Natural killer cell treated with Interleukin-12 subunit alpha and Interleukin-12 subunit beta and Interleukin-15 and Interleukin-18, amount 100 ng/mL, for 72 hours (primary cell): Measurements from ENCODE around the gene OTOGL. TPM values are rescaled to one million over a fixed set of nuclear protein-coding genes. Genes with fewer than 3 reads are reported as not detected.
"Not testable (repeated sequence)": the region's sequence is repeated elsewhere in the genome, so short reads cannot be mapped to it uniquely, and the experiment has no call there.

Experiments used
- ATAC-seq, 2 donors: fragments of 150-1000 bp; cut with Tn5 transposase in 1 of 2; sonication (Bioruptor Pico), chemical (Tn5 transposase) in 1 of 2; 2 replicates each; pipeline ENCODE4 v1.10.0; 2021
- DNase-seq: peaks from one replicate; pipeline ENCODE4 v3.0.0; 2022; ENCODE audit warnings: low spot score
- H3K27ac Mint-ChIP-seq, 2 donors: 1 replicate in 1 of 2; 2 replicates in 1 of 2; pipeline ENCODE4 v1.8.0; 2022; ENCODE audit warnings: mixed read lengths in 2 of 2, mild to moderate bottlenecking in 1 of 2, moderate library complexity in 1 of 2
- H3K27me3 Mint-ChIP-seq, 2 donors: 1 replicate in 1 of 2; 2 replicates in 1 of 2; pipeline ENCODE4 v1.8.0; 2022; ENCODE audit warnings: mixed read lengths in 2 of 2
- H3K36me3 Mint-ChIP-seq: one replicate; pipeline ENCODE4 v1.8.0; 2022; ENCODE audit warnings: mixed read lengths
- H3K4me1 Mint-ChIP-seq, 2 donors: 1 replicate in 1 of 2; 2 replicates in 1 of 2; pipeline ENCODE4 v1.8.0; 2022; ENCODE audit warnings: low read depth in 2 of 2, mixed read lengths in 2 of 2, mild to moderate bottlenecking in 1 of 2
- H3K4me3 Mint-ChIP-seq: one replicate; pipeline ENCODE4 v1.8.0; 2022; ENCODE audit warnings: mixed read lengths
- H3K9me3 Mint-ChIP-seq: 2 replicates; pipeline ENCODE4 v1.8.0; 2022; ENCODE audit warnings: mixed read lengths
- total RNA-seq, 2 donors: library from RNA; stranded (reverse); gene quantifications; one replicate each; pipeline ENCODE4 v1.2.3, GENCODE V29; 2022

OTOGL gene, protein sequence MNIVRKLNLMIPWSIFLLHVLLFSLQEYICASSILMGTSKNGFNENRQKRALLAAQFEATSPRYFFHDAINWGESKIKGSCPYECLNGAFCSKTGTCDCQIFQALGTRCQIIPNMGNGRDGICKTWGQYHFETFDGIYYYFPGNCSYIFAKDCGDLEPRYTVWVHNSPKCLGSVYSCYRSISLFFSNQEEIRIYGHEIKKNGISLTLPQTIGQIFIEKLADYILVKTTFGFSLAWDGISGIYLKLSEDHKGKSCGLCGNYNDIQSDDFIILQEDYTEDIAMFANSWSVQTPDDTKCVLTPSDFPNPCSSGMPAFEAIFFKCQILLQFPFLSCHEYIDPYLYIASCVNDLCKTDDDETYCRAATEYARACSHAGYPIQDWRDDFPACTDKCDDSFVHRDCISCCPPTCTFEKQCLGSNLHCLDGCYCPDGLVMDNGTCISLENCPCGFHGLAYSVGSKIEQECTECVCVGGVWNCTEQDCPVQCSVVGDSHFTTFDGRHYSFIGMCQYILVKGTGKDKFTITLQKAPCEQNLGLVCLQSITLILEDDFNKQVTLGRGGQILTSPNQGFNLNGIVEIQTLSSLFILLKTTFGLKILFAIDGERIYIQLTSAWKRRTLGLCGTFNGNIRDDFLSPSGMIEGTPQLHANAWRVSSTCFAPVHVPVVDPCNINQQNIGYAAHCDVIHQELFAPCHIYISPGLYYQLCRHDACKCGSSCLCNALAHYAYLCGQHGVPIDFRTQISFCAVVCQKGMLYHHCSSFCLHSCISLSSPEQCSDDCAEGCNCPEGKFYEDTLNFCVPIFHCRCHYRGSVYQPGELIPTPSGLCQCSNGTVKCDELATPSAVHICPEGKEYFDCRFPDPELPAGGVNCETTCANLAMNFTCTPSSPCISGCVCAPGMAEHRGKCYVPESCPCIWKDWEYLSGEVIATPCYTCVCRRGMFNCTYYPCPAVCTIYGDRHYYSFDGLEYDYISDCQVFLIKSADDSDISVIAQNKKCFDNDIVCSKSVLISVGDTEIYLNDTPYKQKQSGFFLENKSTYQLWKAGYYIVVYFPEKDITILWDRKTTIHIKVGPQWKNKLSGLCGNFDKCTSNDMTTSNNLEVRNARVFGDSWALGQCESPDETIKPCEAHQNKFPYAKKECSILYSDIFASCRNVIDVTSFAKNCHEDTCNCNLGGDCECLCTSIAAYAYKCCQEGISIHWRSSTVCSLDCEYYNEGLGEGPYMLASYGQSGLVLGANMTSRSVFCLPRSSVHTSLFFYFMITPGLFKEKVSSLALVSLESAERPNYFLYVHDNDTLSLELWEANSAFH (N-terminal part only)
- total RNA-seq = not detected

- Mint-ChIP-seq H3K27ac (no peak within 1 kb of the TSS), H3K4me3 (no peak within 1 kb of the TSS), H3K9me3 (no peaks in the 10 kb centered on the region), H3K4me1 (no peaks in the 10 kb centered on the region), H3K27me3 (peaks cover 6 to 14% of the 10 kb centered on the region in 2 donors), H3K36me3 (peaks cover 4% of the 10 kb centered on the region)
- ATAC-seq = no peak
- no peak for DNase-seq
Observed at GRCh38 chr12:80099259-80099658, at the start of gene OTOGL. Gene OTOGL, plus strand, starts transcription at chr12:80099537. Its CDS starts 109,895 bp downstream, at chr12:80209432.

DNA sequence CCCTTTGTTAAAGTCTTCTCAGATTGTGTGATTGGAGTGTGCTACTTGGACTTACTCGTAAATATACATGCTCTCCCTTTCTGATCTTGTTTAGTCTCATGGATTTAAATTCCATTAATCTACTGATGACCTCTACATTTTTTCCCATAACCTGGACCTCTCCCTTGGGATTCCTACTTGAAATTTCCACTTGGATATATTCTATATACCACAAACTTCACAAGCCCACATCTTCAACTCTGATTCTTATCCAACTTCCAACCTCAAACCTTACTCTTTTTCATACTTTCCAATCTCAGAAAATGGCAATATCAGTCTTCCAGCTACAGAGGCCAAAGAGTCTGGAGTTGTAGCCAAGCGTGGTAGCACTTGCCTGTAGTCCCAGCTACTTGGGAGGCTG, 49.1 kb upstream of the OTOGL start:
- ATAC-seq = no peak

GRCh38 chr12:80053051-80053790, 46.1 kb upstream of the OTOGL start:
- ATAC-seq = no peak
- no peak overlapping the region for H3K27ac Mint-ChIP-seq
- H3K27me3 Mint-ChIP-seq = peaks cover 16 to 31% of the 10 kb centered on the region in 2 donors
- H3K4me1 Mint-ChIP-seq = peaks cover 4 to 7% of the 10 kb centered on the region in 2 donors
- H3K9me3 Mint-ChIP-seq = no peaks in the 10 kb centered on the region
- DNase-seq = no peak
- no peak overlapping the region for H3K4me3 Mint-ChIP-seq
- H3K36me3 Mint-ChIP-seq = no peaks in the 10 kb centered on the region

More for the DNA sequence above, 49.1 kb upstream of the OTOGL start:
- no peak for DNase-seq
- H3K36me3 Mint-ChIP-seq = no peaks in the 10 kb centered on the region
- no peak overlapping the region for H3K4me3 Mint-ChIP-seq
- peaks cover 4 to 7% of the 10 kb centered on the region in 2 donors for H3K4me1 Mint-ChIP-seq
- peaks cover 17 to 31% of the 10 kb centered on the region in 2 donors for H3K27me3 Mint-ChIP-seq
- H3K27ac Mint-ChIP-seq = no peak overlapping the region
- H3K9me3 Mint-ChIP-seq = no peaks in the 10 kb centered on the region

GRCh38 chr12:80056232-80056631, 43.1 kb upstream of the OTOGL start:
- Mint-ChIP-seq H3K36me3 (no peaks in the 10 kb centered on the region), H3K27me3 (peaks cover 3 to 11% of the 10 kb centered on the region in 2 donors), H3K4me3 (no peak overlapping the region), H3K4me1 (peaks cover 4 to 7% of the 10 kb centered on the region in 2 donors), H3K27ac (no peak overlapping the region), H3K9me3 (no peaks in the 10 kb centered on the region)
- ATAC-seq = no peak
- DNase-seq = no peak

DNA sequence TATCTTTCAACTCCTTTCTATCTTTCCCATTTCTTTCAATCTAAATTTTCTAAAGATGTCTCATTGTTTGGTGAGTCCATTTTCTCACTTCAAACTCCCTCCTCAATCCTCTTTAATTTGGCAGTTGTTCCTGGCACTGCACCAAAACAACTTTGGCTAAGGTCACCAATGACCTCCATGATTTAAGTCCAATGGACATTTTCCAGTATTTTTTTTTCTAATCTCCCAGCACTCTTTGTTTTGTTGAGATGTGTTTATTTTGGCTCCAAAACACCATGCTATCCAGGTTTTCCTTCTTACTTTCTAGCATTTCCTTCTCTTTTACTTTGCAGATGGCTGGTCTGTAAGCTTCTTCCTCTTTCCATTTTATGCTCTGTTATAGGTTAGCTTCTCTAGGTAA, 42.5 kb upstream of the OTOGL start:
- no peaks in the 10 kb centered on the region for H3K9me3 Mint-ChIP-seq
- peaks cover under 1 to 8% of the 10 kb centered on the region in 2 donors for H3K27me3 Mint-ChIP-seq
- DNase-seq (no peak), ATAC-seq (no peak)
- no peak overlapping the region for H3K27ac Mint-ChIP-seq
- H3K36me3 Mint-ChIP-seq = no peaks in the 10 kb centered on the region
- H3K4me1 Mint-ChIP-seq = peaks cover 4 to 7% of the 10 kb centered on the region in 2 donors
- no peak overlapping the region for H3K4me3 Mint-ChIP-seq

DNA sequence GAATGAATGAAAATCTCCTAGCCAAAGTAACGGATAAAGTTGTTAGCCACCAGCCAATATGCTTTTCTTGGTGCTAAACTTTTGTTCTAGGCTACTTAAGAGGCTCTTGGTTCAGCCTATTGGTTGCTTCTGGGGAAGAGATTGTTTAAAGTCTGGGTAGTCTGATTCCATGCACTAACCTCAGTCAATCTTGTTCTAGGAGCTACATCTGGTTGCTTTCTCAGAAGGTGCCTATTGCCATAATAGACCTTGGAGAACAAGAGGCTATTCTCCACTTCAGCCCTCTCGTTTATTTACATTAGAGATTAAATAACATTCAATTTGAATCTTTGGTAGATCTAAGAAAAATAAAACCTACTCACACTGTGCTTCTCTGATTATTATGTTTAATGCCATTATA, 40.8 kb upstream of the OTOGL start:
- Mint-ChIP-seq H3K9me3 (no peaks in the 10 kb centered on the region), H3K4me3 (no peak overlapping the region), H3K27ac (no peak overlapping the region), H3K27me3 (peaks cover 5 to 6% of the 10 kb centered on the region in 2 donors), H3K4me1 (no peaks in the 10 kb centered on the region), H3K36me3 (no peaks in the 10 kb centered on the region)
- ATAC-seq (no peak), DNase-seq (no peak)

GRCh38 chr12:80059102-80059501, 40.2 kb upstream of the OTOGL start:
- H3K4me1 Mint-ChIP-seq = no peaks in the 10 kb centered on the region
- no peaks in the 10 kb centered on the region for H3K9me3 Mint-ChIP-seq
- no peak for ATAC-seq
- no peak overlapping the region for H3K4me3 Mint-ChIP-seq
- H3K27me3 Mint-ChIP-seq = peaks cover 6 to 8% of the 10 kb centered on the region in 2 donors
- no peak for DNase-seq
- H3K36me3 Mint-ChIP-seq = no peaks in the 10 kb centered on the region
- H3K27ac Mint-ChIP-seq = no peak overlapping the region

GRCh38 chr12:80059875-80060274, 39.5 kb upstream of the OTOGL start:
- no peaks in the 10 kb centered on the region for H3K36me3 Mint-ChIP-seq
- ATAC-seq (no peak), DNase-seq (no peak)
- no peaks in the 10 kb centered on the region for H3K4me1 Mint-ChIP-seq
- no peak overlapping the region for H3K4me3 Mint-ChIP-seq
- H3K27me3 Mint-ChIP-seq = peaks cover 6 to 10% of the 10 kb centered on the region in 2 donors
- H3K27ac Mint-ChIP-seq = no peak overlapping the region
- no peaks in the 10 kb centered on the region for H3K9me3 Mint-ChIP-seq

- Mint-ChIP-seq H3K9me3 (no peaks in the 10 kb centered on the region), H3K27me3 (peaks cover 9 to 17% of the 10 kb centered on the region in 2 donors), H3K27ac (no peak overlapping the region), H3K36me3 (no peaks in the 10 kb centered on the region), H3K4me3 (no peak overlapping the region), H3K4me1 (no peaks in the 10 kb centered on the region)
- DNase-seq = no peak
- no peak for ATAC-seq
Observed at GRCh38 chr12:80064269-80064668, 35.1 kb upstream of the OTOGL start.

DNA sequence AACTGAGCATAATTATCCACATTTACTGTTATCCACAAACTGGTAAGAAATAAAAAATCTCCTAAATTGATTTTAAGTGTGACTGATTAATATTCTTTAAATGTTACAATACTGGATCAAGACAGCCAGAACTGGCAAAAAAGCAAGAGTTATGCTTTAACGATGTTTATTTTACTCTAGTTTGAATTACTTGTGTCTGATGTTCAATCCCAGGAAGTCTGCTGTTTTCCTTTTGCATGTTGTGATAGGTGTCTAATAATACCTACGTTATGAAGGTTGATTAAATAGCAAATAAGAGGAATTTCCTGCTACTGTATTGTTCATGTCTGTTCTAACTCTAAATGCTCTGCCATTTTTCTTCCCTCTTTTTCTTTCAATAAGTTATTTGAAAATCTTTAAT, 34.4 kb upstream of the OTOGL start:
- Mint-ChIP-seq H3K27me3 (peaks cover 9 to 17% of the 10 kb centered on the region in 2 donors), H3K4me1 (no peaks in the 10 kb centered on the region), H3K36me3 (no peaks in the 10 kb centered on the region), H3K9me3 (no peaks in the 10 kb centered on the region), H3K4me3 (no peak overlapping the region), H3K27ac (no peak overlapping the region)
- ATAC-seq (no peak), DNase-seq (no peak)

- peaks cover 4% of the 10 kb centered on the region for H3K36me3 Mint-ChIP-seq
- H3K27ac Mint-ChIP-seq = no peak overlapping the region
- H3K27me3 Mint-ChIP-seq = peaks cover 2 to 11% of the 10 kb centered on the region in 2 donors
- DNase-seq = no peak
- no peaks in the 10 kb centered on the region for H3K9me3 Mint-ChIP-seq
- no peak overlapping the region for H3K4me3 Mint-ChIP-seq
- no peak for ATAC-seq
- no peaks in the 10 kb centered on the region for H3K4me1 Mint-ChIP-seq
Observed at GRCh38 chr12:80068173-80068572, 31.2 kb upstream of the OTOGL start.

GRCh38 chr12:80083892-80084614, 15.3 kb upstream of the OTOGL start:
- Mint-ChIP-seq H3K4me3 (peak overlapping the region; percentile 42), H3K9me3 (peaks cover 27% of the 10 kb centered on the region), H3K27ac (peak overlapping the region in 1 of 2 donors; percentile 52), H3K4me1 (peaks cover 20 to 32% of the 10 kb centered on the region in 2 donors), H3K36me3 (peaks cover 52% of the 10 kb centered on the region)
- ATAC-seq (peak; percentile 72 to 89), DNase-seq (peak; percentile 64)
- not testable (repeated sequence) for H3K27me3 Mint-ChIP-seq
